Measurements from ENCODE around the gene HDDC3.

DNA sequence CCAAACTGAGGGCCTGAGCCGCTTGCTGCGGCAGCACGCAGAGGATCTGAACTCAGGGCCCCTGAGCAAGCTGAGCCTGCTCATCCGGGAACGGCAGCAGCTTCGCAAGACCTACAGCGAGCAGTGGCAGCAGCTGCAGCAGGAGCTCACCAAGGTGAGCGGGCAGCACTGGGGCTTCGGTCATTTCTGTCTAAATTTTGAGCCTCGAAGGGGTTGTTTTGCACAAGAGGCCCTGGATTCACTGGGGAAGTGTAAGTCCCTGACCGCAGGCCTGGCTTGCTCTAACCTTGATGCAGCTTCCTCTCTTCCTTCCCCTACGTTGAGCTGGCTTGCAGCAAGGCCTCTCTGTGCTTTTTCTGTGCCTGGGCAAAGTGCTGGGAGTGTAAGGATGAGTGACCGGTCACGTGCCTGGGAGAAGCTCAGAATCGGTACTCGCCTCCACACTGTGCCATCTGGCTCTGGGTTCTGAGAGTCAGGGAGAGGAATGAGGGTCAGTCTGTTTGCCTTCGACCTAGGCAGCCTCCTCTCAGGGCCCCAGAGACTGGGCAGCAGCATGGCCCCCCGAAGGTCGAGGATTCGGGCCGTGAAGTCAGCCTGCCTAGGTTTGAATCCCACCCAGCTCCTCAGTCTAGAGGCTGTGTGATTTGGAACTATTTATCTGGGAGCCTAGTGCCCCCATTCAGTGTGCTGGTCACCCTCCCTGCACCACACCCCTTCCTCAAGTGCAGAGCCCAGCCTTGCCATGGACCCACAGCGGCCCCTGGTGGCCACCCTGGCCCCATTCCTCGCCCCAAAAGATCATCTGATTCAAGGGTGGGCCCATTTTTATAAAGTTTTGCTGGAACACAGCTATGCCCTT, 46.7 kb downstream of the HDDC3 start:
- TF ChIP-seq EZH2phosphoT487 (IDR thresholded peaks at IDR 0.05; ENCODE audit: insufficient read depth, low read depth), result no peak
- no peak for TF ChIP-seq EZH2 (IDR thresholded peaks at IDR 0.05; ENCODE audit: insufficient read depth, poor library complexity, severe bottlenecking)
